Endothelial cell of umbilical vein (primary cell): ENCODE measurements around the gene CARD9. TPM values are rescaled to one million over a fixed set of nuclear protein-coding genes. Genes with fewer than 3 reads are reported as not detected.

Experiments
- BruUV-seq: library from RNA; stranded (reverse); fragments of 400-500 nt; replicated peaks from 2 replicates; lab custom pipeline; 2021; lab: Mats Ljungman, UMichigan
- CTCF ChIA-PET: fragments of 300-600, 350-600 bp; sonication (Branson Sonifier 250); formaldehyde crosslinking; loops from one replicate; lab custom pipeline; 2021; ENCODE audit warnings: antibody characterized with exemption, inconsistent platforms; lab: Charles Lee
- POLR2A ChIA-PET: fragments of 300-600, 350-600 bp; sonication (Branson Sonifier 250); formaldehyde crosslinking; loops from one replicate; lab custom pipeline; 2021; ENCODE audit warnings: antibody characterized with exemption, inconsistent platforms; lab: Charles Lee
- DNase-seq: peaks from one replicate; pipeline ENCODE4 v3.0.0-alpha.2; 2011; ENCODE audit warnings: low read depth, low spot score
- FAIRE-seq: peaks from 2 replicates; lab custom pipeline; 2011; peaks lifted over from hg19 to GRCh38; lab: Jason Lieb, UNC
- H2AFZ ChIP-seq: 2 replicates; pipeline ENCODE4 v1.6.0; 2012; ENCODE audit warnings: low read depth, low read length, control low read depth, inconsistent platforms
- H3K27ac ChIP-seq: 2 replicates; pipeline ENCODE4 v1.5.1; 2011; ENCODE audit warnings: low read depth, mild to moderate bottlenecking, control low read depth, low read length, moderate library complexity; ENCODE audit not compliant: insufficient read depth
- H3K27me3 ChIP-seq, 2 experiments: 2 replicates each; pipeline versions ENCODE4 v1.6.0 to v1.6.1; 2011; ENCODE audit warnings: low read length in 2 of 2, mixed read lengths in 1 of 2; ENCODE audit not compliant: control insufficient read depth in 2 of 2, insufficient read depth in 2 of 2
- H3K36me3 ChIP-seq, 2 experiments: 2 replicates in 1 of 2; 3 replicates in 1 of 2; pipeline ENCODE4 v1.5.1; 2011; ENCODE audit warnings: low read length in 2 of 2, mild to moderate bottlenecking in 1 of 2, moderate library complexity in 1 of 2; ENCODE audit not compliant: control insufficient read depth in 2 of 2, insufficient read depth in 2 of 2; ENCODE audit errors: extremely low read depth in 1 of 2
- H3K4me1 ChIP-seq: 3 replicates; pipeline ENCODE4 v1.5.1; 2011; ENCODE audit warnings: mild to moderate bottlenecking, low read length; ENCODE audit not compliant: control insufficient read depth, insufficient read depth; ENCODE audit errors: extremely low read depth
- H3K4me2 ChIP-seq: 2 replicates; pipeline ENCODE4 v1.6.1; 2011; ENCODE audit warnings: low read length, control low read depth, mixed read lengths; ENCODE audit not compliant: insufficient read depth
- H3K4me3 ChIP-seq, 3 experiments: fragments of 200-600 bp in 1 of 3; sonication (generic), shearing (Covaris generic) in 1 of 3; replicated peaks in 1 of 3; 2 replicates each; pipeline ENCODE4 v1.5.1; 2011 to 2016; ENCODE audit warnings: control low read depth in 3 of 3, low read length in 3 of 3, mild to moderate bottlenecking in 2 of 3, inconsistent platforms in 1 of 3, low read depth in 1 of 3, moderate library complexity in 1 of 3; ENCODE audit not compliant: insufficient read depth in 1 of 3
- H3K79me2 ChIP-seq: 2 replicates; pipeline ENCODE4 v1.6.0; 2012; ENCODE audit warnings: low read length, inconsistent platforms; ENCODE audit not compliant: control insufficient read depth, insufficient read depth
- H3K9ac ChIP-seq: replicated peaks from 2 replicates; pipeline ENCODE3; 2011; ENCODE audit warnings: low read length, control low read depth; ENCODE audit not compliant: insufficient read depth; ENCODE audit errors: extremely low read depth
- H3K9me1 ChIP-seq: replicated peaks from 3 replicates; pipeline ENCODE4 v1.6.0; 2011; ENCODE audit warnings: mild to moderate bottlenecking, low read length; ENCODE audit not compliant: control insufficient read depth, insufficient read depth; ENCODE audit errors: extremely low read depth
- H3K9me3 ChIP-seq: replicated peaks from 2 replicates; pipeline ENCODE4 v1.5.1; 2012; ENCODE audit warnings: low read length, inconsistent platforms; ENCODE audit not compliant: control insufficient read depth, insufficient read depth
- H4K20me1 ChIP-seq: replicated peaks from 2 replicates; pipeline ENCODE3; 2011; ENCODE audit warnings: mild to moderate bottlenecking, low read length; ENCODE audit not compliant: control insufficient read depth, insufficient read depth; ENCODE audit errors: extremely low read depth
- CTCF ChIP-seq, 2 donors: IDR thresholded peaks; 1 replicate in 1 of 2; 2 replicates in 1 of 2; pipeline ENCODE4 v1.5.1; 2011; ENCODE audit warnings: low read length in 2 of 2, mild to moderate bottlenecking in 2 of 2, moderate library complexity in 2 of 2, control low read depth in 1 of 2, inconsistent platforms in 1 of 2, low read depth in 1 of 2; ENCODE audit not compliant: insufficient read depth in 1 of 2; ENCODE audit errors: extremely low read depth in 1 of 2
- EZH2 ChIP-seq: IDR thresholded peaks from 2 replicates; pipeline ENCODE4 v1.6.1; 2012; ENCODE audit warnings: borderline replicate concordance, low read depth, mild to moderate bottlenecking, moderate library complexity, low read length, inconsistent platforms; ENCODE audit not compliant: severe bottlenecking
- FOS ChIP-seq: IDR thresholded peaks from 2 replicates; pipeline ENCODE4 v1.6.1; 2011; ENCODE audit warnings: mild to moderate bottlenecking, low read length, moderate library complexity, borderline replicate concordance; ENCODE audit not compliant: insufficient read depth
- GATA2 ChIP-seq: IDR thresholded peaks from 2 replicates; pipeline ENCODE4 v1.7.0; 2011; ENCODE audit warnings: low read depth, mild to moderate bottlenecking, moderate library complexity, mixed read lengths, low read length; ENCODE audit not compliant: insufficient read length, insufficient read depth
- JUN ChIP-seq: IDR thresholded peaks from 2 replicates; pipeline ENCODE4 v1.6.1; 2011; ENCODE audit warnings: borderline replicate concordance, low read depth; ENCODE audit not compliant: insufficient read length, insufficient read depth
- MAX ChIP-seq: IDR thresholded peaks from 2 replicates; pipeline ENCODE4 v1.6.1; 2011; ENCODE audit not compliant: insufficient read depth, insufficient read length
- MYC ChIP-seq: IDR thresholded peaks from one replicate; pipeline ENCODE4 v1.6.1; 2011; ENCODE audit warnings: mild to moderate bottlenecking, low read depth, low read length
- POLR2A ChIP-seq: IDR thresholded peaks from 2 replicates; pipeline ENCODE4 v1.6.1; 2012; ENCODE audit warnings: low read depth, mild to moderate bottlenecking, control low read depth, low read length
- POLR2AphosphoS5 ChIP-seq: IDR thresholded peaks from 2 replicates; pipeline ENCODE4 v1.6.1; 2012; ENCODE audit warnings: low read depth, mild to moderate bottlenecking, control low read depth, low read length, moderate library complexity; ENCODE audit not compliant: insufficient read depth
- dilution Hi-C: fragments of 300-500 bp; cut with MboI; formaldehyde crosslinking; loops from one replicate; pipeline ENCODE4 v1.15.0; 2019; ENCODE audit warnings: low sequenced_read_pairs; ENCODE audit not compliant: extremely low pct_ligation_motif_present
- intact Hi-C: fragments of 100-400 bp; cut with micrococcal nuclease; formaldehyde crosslinking; loops from one replicate; pipeline ENCODE4 v1.10.0; 2022
- polyA plus RNA-seq, 4 experiments: library from polyadenylated mRNA; depleted of rRNA in 3 of 4; stranded (reverse) in 3 of 4; unstranded in 1 of 4; fragments of >200 nt; gene quantifications; 2 replicates each; pipeline versions ENCODE4 v1.2.1 to v1.2.3, GENCODE V29; 2011 to 2012; ENCODE audit warnings: missing spikeins in 1 of 4
- total RNA-seq: library from RNA; stranded (reverse); gene quantifications from 2 replicates; pipeline ENCODE4 v1.2.3, GENCODE V29; 2021

Gene CARD9
- total and polyA plus RNA-seq, 2 donors (not counting 3 experiments of a cell fraction or from before 2014, with no cell fraction given) = 0.22 to 0.71 TPM

GRCh38 chr9:136395345-136396218 is 22.1 kb upstream of the CARD9 start:
- no peaks in the 10 kb centered on the region for H3K9me3 ChIP-seq
- no peak overlapping the region for H3K4me3 ChIP-seq
- intact Hi-C loops (no loop called here), dilution Hi-C loops (no loop called here)
- H3K4me2 ChIP-seq = no peak overlapping the region
- ChIA-PET POLR2A (no interaction called here), CTCF (interaction anchor here (1.0 to 1.7 kb wide), 2 partner anchors 29 to 83 kb away, joined by 3 to 9 read pairs; no protein-coding TSS in a partner anchor)
- H3K27ac ChIP-seq = no peak overlapping the region
- H3K79me2 ChIP-seq = peaks cover 22% of the 10 kb centered on the region
- no peak overlapping the region for H2AFZ ChIP-seq
- DNase-seq (no peak), FAIRE-seq (no peak)
- no peak for TF ChIP-seq MYC
- TF ChIP-seq POLR2AphosphoS5 = no peak
- no peak for TF ChIP-seq FOS
- no peak for TF ChIP-seq POLR2A
- no peak for TF ChIP-seq MAX
- no peak for TF ChIP-seq EZH2
- no peak for TF ChIP-seq JUN
- TF ChIP-seq CTCF (IDR thresholded peaks at IDR 0.05; ENCODE audit: extremely low read depth in 1 of 2, insufficient read depth in 1 of 2, low read depth in 1 of 2, low read length in 2 of 2) = no peak
- no peak for TF ChIP-seq GATA2
- H3K9ac ChIP-seq = no peak overlapping the region
- H3K4me1 ChIP-seq = peaks cover 10% of the 10 kb centered on the region
- H3K36me3 ChIP-seq = peaks cover 7 to 61% of the 10 kb centered on the region in 2 experiments
- BruUV-seq = no TSS peak
- H3K27me3 ChIP-seq = no peaks in the 10 kb centered on the region
- H3K9me1 ChIP-seq = no peaks in the 10 kb centered on the region
- no peaks in the 10 kb centered on the region for H4K20me1 ChIP-seq
